Cerebellar cortex (tissue), 1 donor: ENCODE data around the gene RCOR1.
"Not testable (repeated sequence)": the region's sequence is repeated elsewhere in the genome, so short reads cannot be mapped to it uniquely, and the experiment has no call there.

ENCODE experiments used
- DNase-seq: peaks from one replicate; pipeline ENCODE4 v3.0.0-alpha.2; 2015; ENCODE audit warnings: low spot score

Gene RCOR1

GRCh38 chr14:102593061-102593824, 794 bp downstream of the RCOR1 start:
- DNase-seq: no peak

DNA sequence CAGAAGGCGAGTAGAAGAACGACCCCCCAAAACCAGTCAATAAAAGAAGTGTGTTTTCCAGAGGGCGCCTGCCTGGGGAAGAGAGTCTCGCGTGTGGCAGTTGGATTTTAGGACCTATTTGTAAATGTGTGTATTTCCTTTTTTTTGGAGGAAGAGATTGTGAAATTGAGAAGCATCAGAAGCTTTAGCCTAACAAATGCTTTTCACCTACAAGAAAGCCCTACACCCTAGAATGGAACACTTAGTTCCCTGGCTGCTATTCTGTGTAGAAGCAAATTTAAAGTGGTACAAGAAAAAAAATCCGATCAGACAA, 1.3 kb downstream of the RCOR1 start:
- peak; percentile 44 for DNase-seq

- DNase-seq: peak; percentile 78
Measured at GRCh38 chr14:102594514-102595175, 2.2 kb downstream of the RCOR1 start.

DNA sequence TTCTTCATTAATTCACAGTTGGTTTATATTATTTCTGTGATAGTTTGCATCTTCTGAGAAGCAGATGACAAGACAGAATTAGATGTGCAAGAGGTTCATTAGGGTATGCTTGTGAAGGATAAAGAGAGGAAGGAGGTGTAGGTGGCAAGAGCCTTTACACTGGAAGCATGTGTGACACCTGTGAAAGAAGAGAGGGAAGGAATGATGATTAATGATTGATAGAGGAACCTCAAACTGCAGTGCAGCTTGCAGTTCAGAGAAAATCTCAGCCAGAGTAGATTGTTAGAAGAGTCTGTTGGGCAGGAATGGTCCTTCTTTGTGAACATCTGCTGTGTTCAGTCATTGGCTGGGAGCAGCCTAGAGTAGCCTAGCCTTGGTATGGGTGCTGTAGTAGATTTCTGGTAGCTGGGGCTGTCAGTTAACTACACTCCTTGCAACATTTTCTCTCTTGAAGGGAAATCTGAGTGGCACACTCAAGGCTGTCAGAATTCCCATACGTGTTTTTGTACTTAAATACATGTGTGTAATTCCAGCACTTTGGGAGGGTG, 9.0 kb downstream of the RCOR1 start:
- no peak for DNase-seq

- DNase-seq: no peak
Measured at GRCh38 chr14:102602421-102603292, 10.2 kb downstream of the RCOR1 start.

- DNase-seq: no peak
Measured at GRCh38 chr14:102603293-102603907, 11.0 kb downstream of the RCOR1 start.

GRCh38 chr14:102604183-102604582, 11.7 kb downstream of the RCOR1 start:
- no peak for DNase-seq

- DNase-seq: no peak
Measured at GRCh38 chr14:102605029-102605428, 12.6 kb downstream of the RCOR1 start.

GRCh38 chr14:102606296-102606695, 13.8 kb downstream of the RCOR1 start:
- DNase-seq: no peak

DNA sequence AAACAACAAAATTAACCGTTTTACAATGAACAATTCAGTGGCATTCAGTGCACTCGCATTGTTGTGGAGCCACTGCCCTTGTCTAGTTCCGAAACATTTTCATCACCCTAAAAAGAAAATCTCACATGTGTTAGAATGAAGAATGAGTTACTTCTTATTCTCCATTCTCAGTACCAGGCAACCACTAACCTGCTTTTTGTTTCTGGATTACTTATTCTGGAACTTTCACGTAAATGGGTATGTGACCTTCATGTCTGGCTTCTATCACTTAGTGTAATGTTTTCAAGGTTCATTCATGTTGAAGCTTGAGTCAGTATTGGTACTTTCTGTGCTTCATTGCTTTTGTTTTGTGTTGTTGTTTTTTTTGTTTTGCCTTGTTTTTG, 15.6 kb downstream of the RCOR1 start:
- no peak for DNase-seq

DNA sequence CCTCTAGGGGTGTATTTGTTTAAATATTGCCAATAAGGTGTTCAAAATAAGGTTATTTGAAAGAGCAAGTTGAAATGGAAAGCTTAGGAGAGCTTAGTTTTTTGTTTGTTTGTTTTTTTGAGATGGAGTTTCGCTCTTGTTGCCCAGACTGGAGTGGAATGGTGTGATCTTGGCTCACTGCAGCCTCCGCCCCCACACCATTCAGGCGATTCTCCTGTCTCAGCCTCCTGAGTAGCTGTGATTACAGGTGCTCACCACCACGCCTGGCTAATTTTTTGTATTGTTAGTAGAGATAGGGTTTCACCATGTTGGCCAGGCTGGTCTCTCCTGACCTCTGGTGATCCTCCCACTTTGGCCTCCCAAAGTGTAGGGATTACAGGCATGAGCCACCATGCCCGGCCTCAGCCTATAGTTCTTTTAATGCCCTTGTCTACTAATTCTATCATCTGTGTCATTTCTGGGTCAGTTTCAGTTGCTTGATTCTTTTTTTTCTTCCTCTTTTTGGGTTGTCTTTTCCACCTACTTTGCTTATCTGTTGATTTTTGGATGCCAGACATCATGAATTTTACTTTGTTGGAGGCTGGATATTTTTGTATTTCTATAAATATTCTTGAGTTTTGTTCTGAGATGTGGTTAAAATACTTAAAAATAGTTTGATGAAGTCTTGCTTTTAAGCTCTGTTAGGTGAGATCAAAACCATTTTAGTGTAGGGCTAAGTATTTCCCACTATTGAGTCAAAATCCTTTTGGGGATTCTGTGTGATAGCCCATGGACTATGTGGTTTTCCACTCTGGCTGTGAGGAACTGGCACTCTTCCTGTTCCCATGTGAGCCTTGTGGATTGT, 18.7 kb downstream of the RCOR1 start:
- DNase-seq: no peak

- DNase-seq: no peak
Measured at GRCh38 chr14:102616318-102616717, 23.9 kb downstream of the RCOR1 start.

DNA sequence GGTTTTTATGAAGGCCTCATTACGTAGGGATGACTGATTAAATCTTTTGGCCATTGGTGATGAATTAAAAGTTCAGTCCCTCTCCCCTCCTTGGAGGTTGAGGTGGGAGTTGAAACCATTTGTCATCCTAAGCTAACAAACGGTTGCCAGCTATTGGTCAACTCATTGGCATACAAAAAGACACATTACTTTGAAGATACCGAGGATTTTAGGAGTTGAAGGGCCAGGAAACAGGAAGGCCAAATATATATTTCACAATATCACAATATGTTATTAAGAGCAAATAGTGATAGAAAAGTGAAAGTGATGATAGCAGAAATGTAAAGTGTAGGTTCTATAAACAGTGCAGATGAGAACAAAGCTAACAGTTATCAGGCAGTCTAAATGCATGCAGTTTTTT, 24.4 kb downstream of the RCOR1 start:
- DNase-seq: no peak

GRCh38 chr14:102619012-102619411, 26.6 kb downstream of the RCOR1 start:
- not testable (repeated sequence) for DNase-seq

DNA sequence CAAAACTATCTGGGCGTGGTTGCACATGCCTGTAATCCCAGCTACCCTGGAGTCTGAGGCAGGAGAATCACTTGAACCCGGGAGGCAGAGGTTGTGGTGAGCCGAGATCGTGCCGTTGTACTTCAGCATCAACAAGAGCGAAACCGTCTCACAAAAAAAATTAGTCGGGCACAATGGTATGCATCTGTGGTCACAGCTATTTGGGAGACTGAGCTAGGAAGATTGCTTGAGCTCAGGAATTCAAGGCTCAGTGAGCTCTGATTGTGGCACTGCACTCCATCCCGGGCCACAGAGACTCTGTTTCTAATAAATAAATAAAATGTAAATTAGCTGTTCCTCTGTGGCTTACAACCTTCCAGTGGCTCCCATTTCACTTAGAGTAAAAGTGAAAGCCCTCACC, 28.0 kb downstream of the RCOR1 start:
- no peak for DNase-seq

- no peak for DNase-seq
Measured at GRCh38 chr14:102622262-102622885, 29.9 kb downstream of the RCOR1 start.

GRCh38 chr14:102624666-102625065, 32.2 kb downstream of the RCOR1 start:
- DNase-seq: no peak

DNA sequence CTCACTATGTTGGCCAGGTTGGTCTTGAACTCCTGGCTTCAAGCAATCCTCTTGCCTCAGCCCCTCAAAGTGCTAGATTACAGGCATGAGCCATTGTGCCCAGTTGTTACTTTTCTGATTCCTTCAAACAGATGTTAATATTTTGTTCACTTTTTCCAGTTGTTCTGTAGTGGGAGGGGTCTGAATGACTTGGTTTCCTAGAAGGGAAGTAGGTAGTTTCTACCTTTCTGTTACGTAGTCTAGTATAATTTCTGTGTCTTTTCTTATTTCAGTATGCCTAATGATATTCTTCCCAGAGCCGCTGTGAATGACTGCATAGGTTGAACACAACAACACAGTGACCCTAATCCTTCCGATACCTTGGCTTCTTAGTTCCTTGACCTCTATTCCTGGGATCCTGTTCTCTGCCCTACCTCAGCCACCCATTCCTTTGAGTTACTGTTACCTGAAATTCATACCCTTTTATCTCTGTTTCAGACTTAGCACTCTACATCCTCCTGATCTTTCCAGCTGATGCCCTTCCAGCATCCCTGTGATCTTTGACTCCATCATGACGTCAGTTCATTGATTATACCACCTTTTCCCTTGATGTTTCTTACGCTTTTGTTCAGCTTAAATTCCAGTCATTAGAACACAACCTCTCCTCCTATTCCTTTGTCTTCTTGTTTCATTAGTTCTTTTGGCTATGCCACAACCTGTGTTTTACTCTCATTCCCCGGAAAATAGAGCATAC, 33.3 kb downstream of the RCOR1 start:
- no peak for DNase-seq

DNA sequence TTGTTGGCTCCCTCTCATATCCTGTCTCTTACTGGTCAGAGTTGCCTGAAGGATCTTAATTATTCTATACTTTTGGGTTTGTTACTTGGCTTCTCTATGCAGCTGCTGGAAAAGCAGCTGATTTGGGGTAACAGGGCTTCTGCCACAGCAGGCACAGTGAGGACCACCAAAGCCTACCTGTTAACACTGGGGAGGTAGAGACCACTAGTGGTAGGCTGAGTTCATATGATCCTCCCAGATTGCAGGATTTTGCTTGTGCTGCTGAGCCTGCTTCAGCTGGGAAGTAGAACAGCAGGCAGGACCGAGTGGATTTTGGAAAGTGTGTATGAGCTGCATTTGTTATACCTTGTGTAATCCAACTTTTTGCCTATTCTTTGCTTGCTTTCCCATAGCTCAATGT, 34.1 kb downstream of the RCOR1 start:
- no peak for DNase-seq

GRCh38 chr14:102629011-102629444, 36.6 kb downstream of the RCOR1 start:
- no peak for DNase-seq
